GM19025 (cell line): ENCODE data around the gene EML4.

ENCODE experiments used
- ATAC-seq: cut with Tn5 transposase; IDR thresholded peaks from one replicate; pipeline ENCODE4 v1.9.1; 2021; ENCODE audit warnings: mild to moderate bottlenecking, low read depth, moderate library complexity; ENCODE audit not compliant: unreplicated experiment

EML4 gene

DNA sequence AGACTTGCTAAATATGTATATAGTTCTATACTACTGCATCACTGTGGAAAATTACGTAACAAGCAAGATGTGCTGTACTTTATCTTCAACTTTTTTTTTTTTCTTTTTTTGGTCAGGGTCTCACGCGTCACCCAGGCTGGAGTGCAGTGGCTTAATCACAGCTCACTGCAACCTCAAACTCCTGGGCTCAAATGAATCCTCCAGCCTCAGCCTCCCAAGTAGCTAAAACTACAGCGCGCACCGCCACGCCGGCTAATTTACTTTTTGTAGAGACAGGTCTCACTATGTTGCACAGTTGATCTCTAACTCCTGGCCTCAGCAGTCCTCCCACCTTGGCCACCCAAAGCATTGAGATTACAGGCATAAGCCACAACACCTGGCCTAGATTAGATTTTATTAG is 123.9 kb downstream of the EML4 start:
- ATAC-seq, result no peak

DNA sequence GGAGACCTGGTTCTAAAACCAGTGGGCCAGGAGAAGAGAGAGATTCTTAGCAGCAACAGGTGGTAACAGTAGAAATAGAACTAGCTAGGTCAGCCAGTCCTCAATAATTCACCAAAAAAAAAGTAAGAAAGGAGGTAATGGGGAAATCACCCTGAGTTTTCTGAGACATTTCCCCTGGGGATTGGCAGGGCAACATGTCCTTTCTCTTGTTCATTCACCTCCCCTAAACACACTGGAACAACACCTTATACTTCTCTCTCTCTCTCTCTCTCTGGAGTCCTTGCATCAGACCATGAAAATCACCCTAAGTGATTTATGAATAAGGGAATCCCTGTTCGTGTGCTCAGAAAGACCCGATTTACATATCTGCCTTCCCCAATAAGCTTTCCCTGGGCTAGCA is 127.1 kb downstream of the EML4 start:
- peak; percentile 61 for ATAC-seq

DNA sequence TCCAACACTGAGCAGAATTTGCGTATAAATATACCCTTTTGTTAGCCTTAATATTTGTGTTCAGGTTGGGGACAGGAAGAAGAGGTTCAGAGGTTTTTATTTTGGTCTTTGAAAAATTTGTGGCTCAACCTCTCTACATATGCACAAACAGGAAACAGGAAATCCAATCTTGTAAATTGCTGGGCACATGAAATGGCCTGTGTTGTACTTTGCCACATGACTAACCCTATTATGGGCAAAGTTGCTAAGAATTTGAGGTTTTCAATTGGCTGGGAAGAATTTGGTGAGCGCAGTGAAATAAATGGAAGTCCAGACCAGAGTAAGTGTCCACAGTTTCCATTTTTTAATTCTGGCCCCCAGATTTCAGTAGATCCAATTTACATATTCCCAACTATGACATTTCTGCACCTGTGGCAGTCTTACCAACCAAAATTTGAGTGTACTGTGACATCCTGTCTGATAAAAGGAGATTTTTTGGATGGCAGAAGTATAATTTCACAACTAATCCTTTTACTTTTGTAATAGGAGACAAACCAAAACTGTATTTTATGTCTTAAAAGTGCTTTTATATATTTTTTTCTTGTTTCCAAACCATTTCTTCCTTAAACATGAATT is 128.3 kb downstream of the EML4 start:
- ATAC-seq, result no peak

DNA sequence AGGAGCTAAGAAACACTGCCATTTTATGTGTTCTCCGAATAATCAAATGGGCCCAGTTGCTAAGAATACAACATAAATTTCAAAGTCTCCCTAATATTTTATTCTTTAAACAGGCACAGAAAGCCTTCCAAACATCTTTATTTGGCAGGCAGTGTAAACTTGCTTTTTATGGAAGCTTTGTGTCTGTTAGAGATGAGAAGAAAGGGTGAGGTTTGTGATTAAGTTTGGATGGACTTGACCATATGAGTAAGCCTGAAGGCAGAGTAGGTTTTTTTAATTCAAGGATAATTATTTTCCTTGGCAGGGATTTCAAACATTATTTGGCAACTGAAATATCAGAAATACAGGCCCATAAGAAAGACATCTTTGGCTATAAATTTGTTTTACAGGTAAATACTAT is 129.0 kb downstream of the EML4 start:
- no peak for ATAC-seq

DNA sequence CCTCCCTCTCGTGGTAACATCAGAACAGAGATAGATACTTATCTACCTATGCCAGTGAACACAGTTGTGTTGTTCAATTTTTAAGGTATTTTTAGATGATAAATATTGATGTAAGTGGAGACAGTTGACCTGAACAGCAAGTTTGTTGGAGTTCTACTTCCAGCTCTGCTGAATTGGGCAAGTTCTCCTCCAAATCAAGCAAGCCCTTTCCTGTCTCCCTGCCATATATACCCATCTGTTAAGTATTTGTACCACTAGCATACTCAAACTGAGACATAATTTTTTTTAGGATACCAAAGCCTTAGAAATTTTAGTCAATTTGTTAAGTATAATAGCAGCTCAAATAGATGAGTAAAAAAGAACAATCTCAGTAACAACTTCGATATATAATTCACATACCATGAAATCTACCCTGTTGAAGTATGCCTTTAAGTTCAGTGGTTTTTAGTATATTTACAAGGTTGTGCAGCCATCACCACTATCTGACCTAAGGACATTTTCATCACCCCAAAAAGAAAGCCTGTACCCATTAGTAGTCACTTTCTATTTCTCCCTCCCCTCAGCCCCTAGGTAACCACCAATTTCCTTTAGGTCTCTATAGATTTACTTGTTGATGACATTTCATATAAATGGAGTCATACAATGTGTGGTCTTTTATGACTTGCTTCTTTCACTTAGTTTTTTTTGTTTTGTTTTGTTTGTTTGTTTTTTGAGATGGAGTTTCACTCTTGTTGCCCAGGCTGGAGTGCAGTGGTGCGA is 130.0 kb downstream of the EML4 start:
- ATAC-seq, result no peak

DNA sequence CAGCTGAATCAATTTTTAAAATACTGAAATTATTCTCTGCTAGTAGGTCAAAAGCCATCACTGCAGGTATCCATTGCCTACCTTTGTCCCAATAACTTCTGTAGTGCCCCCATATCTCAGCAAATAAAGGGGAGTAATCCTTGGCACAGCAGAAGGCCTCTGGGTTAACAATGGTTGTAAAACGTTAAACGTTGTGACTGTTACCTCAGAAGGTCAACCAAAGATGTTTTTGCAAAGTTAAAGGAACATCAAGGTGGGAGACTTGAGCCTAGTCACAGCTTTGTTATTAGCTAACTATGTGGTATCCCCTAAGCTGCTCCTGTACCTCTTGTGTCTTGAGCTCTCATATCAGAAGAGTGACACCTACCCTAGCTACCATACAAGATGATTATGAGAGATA is 131.4 kb downstream of the EML4 start:
- ATAC-seq, result no peak

DNA sequence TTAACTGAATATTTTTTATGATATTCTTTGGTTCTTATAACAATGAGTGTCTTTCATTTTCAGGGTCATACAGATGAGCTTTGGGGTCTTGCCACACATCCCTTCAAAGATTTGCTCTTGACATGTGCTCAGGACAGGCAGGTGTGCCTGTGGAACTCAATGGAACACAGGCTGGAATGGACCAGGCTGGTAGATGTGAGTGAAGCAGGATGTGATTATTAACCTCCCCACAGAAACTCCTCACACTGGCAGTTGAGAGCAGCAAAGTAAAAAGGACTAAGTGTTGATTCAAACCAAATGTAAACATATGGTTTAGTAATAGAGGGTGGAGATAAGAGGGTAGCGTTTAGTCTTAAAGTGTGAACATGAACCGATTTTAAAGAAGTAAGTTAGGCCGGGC is 134.1 kb downstream of the EML4 start:
- ATAC-seq, result no peak

DNA sequence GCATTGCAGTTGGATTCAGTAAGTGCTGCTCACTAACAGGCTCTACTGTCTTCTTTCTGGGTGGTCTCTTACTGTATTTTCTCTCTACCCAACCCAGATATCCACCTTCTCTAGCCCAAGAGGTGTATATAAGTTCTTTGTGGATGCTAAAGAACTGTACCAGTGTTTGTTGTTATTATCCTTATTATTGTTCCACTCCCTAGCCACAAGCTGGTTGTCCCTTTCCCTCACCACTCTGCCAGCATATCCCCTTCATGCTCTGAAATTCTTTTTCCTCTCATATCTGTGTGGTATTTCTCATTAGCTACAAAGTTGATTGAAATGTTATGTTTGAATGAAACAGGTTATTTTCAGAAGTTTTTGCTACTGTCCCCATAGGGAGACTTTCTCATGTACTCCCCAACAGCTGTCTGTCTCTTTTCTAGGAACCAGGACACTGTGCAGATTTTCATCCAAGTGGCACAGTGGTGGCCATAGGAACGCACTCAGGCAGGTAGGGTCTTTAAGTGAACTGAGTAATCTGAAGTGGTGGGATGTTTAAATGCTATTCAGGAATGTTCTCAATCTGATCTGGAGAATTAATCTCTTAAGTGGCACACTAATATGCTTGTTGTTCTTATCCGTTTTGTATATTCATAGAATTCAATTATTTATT is 135.0 kb downstream of the EML4 start:
- ATAC-seq, result no peak

DNA sequence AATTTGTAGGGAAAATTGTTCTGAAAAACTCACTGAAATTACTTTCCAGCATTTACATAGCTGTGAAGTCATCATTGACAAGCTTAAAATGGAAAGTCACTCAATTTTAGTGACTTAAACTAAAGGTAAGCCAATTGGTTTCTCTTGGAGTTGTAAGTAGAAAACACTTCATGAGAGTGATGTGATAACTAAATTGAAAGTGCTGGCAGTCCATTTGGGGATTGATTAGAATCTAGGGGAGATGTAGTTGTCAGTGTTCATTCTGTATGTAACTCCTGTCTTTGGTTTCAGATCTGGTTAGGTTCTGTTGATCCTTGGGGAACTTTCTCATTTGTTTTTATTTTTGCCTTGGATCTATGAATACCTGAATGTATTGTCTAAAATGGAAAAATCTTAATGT is 138.0 kb downstream of the EML4 start:
- ATAC-seq, result no peak

DNA sequence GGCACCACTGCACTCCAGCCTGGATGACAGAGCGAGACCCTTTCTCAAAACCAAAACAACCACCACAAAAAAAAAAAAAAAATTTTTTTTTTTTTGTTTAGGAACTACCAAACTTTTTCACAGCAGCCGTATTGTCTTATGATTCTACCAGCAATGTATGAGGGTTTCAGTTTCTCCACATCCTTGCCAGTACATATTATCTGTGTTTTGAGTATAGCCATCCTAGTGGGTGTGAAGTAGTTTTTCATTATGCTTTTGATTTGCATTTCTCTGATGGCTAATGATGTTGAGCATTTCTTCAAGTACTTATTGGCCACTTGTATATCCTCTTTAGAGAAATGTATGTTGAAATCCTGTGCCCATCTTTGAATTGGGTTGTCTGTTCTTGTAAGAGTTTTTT is 140.2 kb downstream of the EML4 start:
- ATAC-seq, result peak; percentile 53

DNA sequence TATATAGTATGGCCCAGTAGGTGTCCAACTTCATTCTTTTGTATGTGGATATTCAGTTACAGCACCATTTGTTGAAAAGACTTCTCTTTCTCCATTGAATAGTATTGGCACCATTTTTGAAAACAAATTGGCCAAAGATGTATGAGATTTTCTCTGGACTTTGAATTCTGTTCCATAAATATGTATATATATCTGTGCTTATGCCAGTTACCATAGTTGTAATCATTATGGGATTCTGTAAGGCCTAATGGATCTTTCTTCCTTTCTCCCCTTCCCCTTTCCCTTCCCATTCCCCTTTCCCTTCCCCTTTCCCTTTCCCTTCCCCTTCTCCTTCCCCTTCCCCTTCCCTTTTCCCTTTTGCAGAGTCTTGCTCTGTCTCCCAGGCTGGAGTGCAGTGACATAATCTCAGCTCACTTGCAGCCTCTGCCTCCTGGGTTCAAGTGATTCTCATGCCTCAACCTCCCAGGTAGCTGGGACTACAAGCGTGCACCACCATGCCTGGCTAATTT is 140.9 kb downstream of the EML4 start:
- ATAC-seq, result no peak

DNA sequence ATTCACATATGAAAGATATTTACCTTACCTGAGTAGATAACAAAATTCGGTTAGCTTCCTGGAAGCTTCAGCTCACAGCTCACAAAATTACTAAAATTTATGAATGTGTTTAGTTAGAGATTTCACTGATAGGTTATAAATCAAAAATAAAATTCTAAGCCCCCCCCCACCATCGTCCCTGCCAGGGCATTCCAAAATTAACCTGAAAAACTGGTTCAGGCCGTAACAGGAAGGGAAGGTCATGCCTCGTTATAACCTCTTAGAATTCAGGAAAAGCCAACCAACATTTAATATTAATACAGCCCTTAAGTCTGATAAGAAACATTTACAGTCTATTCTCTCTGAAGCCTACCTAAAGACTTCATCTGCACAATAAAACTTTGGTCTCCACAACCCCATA is 143.0 kb downstream of the EML4 start:
- no peak for ATAC-seq

DNA sequence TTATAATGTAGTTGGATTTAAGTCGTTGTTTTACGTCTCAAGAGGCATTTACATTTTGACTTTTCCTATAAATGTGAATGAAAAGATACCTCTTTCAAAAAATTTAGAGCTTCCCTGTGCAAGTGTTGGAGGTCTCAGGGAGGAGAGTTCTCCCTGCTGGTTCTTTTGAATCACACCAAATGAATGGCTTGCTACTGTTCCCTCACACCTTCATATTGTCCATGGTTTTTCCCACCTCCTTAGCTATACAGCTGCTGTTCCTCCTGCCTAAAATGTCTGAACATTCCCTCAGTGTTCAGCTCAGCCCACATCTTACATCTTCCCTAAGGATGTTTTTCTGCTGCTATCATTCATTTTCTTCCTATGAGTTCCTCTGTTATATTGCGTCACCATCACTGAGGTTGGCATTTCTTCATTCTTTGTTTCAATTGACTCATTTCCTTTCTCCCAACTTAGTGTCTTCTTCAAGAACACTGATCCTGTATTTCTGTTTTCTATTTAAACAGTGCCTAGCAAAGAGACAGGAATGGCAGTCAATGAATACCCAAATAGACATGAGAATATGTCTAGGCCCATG is 145.8 kb downstream of the EML4 start:
- no peak for ATAC-seq

DNA sequence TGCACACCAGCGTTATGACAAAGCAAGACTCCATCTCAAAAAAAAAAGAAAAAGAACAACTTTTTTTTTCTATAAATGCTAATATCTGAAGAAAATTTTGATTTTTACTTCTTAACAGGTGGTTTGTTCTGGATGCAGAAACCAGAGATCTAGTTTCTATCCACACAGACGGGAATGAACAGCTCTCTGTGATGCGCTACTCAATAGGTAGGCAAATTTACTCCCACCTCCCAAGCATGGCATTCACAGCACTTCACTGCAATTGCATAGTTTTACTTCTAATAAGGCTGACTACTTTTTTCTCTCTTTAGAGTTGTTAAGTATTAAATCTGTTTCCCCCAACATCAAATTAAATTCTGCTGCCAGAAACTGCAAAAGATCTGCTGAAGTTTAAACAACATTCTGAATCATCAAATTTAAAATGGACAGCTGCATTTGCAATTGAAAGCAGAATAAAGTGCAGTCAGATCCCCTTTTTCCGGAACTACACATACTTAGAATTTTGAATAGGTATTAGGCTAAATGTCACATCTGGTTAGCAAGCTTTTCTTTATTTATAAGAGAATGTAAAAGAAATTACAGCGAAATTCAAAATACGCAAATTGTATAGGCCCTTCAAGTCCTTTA is 146.8 kb downstream of the EML4 start:
- ATAC-seq, result no peak

DNA sequence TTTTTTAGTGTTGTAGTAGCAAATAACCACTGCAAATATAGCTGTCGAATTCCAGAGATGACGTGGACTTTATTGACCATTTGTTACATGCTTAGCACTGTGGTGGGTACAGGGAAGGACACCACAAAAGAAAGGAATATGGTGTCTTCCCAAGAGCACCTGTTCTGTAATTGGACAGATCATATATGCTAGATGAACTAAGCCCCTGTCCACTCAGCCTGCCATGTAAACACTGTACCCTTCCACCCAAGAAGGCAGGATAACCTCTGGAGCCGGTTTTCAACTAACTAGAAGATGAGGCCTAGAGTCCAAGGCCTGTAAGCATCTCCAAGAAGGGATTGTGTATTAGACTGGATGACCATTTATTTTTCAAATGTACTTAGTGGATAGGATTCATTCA is 147.8 kb downstream of the EML4 start:
- ATAC-seq, result no peak

DNA sequence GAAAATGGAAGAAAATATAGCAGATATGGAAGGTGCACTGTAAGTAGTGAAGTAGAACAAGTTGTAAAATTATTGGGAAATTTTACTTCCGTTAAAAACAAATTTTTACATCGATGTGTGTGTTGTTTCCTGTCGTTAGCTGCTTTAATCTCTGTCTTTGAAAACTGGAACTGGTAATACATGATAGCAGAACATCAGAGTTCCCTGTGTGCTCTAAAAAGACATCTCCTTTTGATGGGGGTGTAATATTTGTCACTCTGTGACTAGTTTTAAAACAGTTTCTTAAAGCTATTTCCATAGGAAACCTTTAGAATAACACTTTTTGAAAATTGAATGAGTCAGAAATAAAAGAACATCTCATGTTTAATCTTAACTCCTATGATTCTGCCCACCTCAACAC is 148.3 kb downstream of the EML4 start:
- ATAC-seq, result no peak

DNA sequence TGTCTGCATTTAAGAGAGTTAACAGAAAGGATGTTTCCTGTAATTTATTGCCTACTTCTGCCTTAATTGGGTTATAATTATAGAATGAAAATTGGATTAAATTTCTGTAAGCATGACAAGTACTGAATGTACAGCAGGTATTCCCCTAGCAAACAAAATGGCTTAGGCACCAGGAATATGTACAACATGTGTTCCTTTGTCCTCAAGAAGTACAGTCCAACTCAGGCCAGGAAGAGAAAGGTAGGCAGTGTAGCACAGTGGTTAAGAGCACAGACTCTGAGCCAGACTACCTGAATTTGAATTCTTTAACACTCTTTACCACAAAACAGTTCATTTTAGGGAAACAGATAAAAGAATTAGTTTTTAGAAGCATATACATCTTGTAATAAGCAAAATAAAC is 148.8 kb downstream of the EML4 start:
- ATAC-seq, result no peak

DNA sequence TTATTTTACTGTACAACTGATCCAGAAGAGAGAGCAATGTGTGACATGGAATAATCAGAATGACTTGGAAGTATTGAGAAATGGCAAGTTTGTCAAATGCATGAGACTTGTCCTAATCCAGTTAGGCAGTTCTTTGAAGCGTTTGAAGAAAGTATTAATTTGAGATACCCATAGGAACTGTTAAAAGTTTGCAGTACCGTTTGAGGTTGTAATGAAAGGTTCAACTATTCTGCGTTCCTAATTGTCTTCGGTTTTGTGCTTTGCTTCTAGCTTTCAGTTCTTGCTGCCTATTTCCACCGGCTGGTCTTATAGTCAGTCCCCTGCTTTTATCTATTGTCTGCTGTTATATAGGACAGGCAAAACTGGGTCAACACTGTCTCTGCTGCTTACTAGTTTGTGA is 150.1 kb downstream of the EML4 start:
- ATAC-seq, result no peak

DNA sequence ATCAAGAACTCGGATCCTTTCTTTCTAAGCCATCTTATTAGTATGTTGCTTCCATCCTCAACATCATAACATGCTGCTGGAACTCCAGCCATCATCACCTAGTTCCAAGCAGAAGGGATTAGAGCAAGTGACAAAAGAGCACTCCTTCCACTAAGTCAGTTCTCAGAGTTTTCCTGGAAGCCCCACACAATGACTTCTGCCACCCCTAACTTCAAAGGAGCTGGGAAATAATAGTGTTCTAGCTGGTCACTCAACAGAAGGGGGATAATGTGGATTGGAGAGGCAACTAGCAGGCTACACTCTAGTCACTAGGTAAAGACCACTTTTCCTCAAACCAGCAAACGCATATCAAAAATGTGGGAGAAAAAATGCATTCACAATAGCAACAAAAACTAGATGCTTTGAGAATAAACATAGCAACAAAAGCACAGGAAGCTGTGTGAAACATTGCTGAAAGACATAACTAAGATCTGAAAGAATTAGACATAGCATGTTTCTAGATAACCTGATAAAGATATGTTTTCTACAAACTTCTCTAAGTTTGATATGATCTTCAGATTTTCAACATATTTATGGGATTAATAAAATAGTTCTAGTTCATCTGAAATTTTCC is 152.4 kb downstream of the EML4 start:
- no peak for ATAC-seq

DNA sequence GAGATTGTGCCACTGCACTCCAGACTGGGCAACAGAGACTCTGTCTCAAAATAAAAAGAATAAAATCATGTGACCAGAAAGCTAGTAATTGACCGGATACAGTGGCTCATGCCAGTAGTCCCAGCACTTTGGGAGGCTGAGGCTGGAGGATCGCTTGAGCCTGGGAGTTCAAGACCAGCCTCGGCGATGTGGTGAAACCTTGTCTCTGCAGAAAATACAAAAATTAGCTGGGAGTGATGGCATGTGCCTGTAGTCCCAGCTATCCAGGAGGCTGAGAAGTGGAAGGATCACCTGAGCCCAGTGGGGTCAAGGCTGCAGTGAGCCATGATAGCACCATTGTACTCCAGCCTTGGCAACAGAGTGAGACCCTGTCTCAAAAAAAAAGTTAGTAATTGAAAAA is 155.1 kb downstream of the EML4 start:
- no peak for ATAC-seq

DNA sequence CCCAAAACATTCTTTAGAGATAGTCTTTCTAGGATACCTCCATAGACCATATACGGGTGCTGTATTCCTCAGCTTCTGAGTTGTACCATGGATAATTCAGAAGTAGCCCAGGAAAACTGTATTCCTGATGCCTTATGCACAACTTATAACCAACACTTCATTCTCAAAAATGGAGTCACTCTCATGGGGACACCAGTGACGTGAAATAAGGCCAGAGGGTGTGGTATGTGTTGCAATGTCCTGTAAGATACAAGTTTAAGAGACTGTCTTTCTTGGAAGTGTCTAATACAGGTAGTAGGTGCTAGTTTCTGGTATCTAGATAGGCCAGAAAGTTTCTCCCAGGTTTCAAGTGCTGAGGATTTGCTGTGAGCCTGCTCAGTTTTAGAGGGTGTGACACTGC is 155.8 kb downstream of the EML4 start:
- no peak for ATAC-seq
